Spleen (tissue), 7 donors: ENCODE data around the gene COG7.

Source experiments
- CTCF ChIP-seq, 11 experiments: fragments of 200-600 bp in 7 of 11; fragments of 450-650 bp in 4 of 11; sonication (generic) in 4 of 11; IDR thresholded peaks in 8 of 11; conservative IDR thresholded peaks in 3 of 11; 1 replicate in 7 of 11; 2 replicates in 4 of 11; pipeline versions ENCODE4 v1.4.0 to v1.8.0; 2016 to 2021; ENCODE audit warnings: antibody characterized with exemption in 11 of 11, inconsistent platforms in 4 of 11, mild to moderate bottlenecking in 1 of 11
- POLR2AphosphoS5 ChIP-seq, 3 donors: sonication (generic); formaldehyde crosslinking; IDR thresholded peaks; one replicate each; pipeline ENCODE4 v1.5.1; 2017; ENCODE audit warnings: antibody characterized with exemption in 3 of 3
- donor health status: DM: no; HTN: no; CAD: no; lungs with moderate emphysema.
- donor health status: DM: no; HTN: no; CAD: no.
- donor health status: DM: no; HTN: no; CAD: no.

GRCh38 chr16:23485257-23485614 lies 32.2 kb upstream of the COG7 start:
- no peak for TF ChIP-seq CTCF (IDR thresholded peaks at IDR 0.05 in 8 of 11, conservative IDR thresholded peaks at IDR 0.05 in 3 of 11)
- TF ChIP-seq POLR2AphosphoS5 (IDR thresholded peaks at IDR 0.05), result no peak
